IPS DF 4.7 (cell line): ENCODE data around the gene LYRM1.
"Not testable (repeated sequence)": the region's sequence is repeated elsewhere in the genome, so short reads cannot be mapped to it uniquely, and the experiment has no call there.

Source experiments
- DNase-seq: peaks from one replicate; pipeline ENCODE4 v3.0.0-alpha.2; 2013; ENCODE audit warnings: low spot score; ENCODE audit errors: extremely low read depth

The LYRM1 gene

GRCh38 chr16:20900299-20901067 lies at the start of gene LYRM1, which contains the start of gene DCUN1D3:
LYRM1 (plus strand) TSS chr16:20900771; CDS start chr16:20915556, 14,785 bp downstream.
DCUN1D3 (minus strand) TSS chr16:20900358; CDS start chr16:20862538, 37,820 bp downstream.
- peak; percentile 98 for DNase-seq

GRCh38 chr16:20850981-20851380 lies 49.6 kb upstream of the LYRM1 start:
- no peak for DNase-seq

GRCh38 chr16:20851601-20852000 lies 49.0 kb upstream of the LYRM1 start:
- DNase-seq = no peak

- DNase-seq = no peak
Observed at GRCh38 chr16:20853143-20853542, 47.4 kb upstream of the LYRM1 start.

- DNase-seq = no peak
Observed at GRCh38 chr16:20853981-20854620, 46.5 kb upstream of the LYRM1 start.

GRCh38 chr16:20854963-20855362 lies 45.6 kb upstream of the LYRM1 start:
- DNase-seq = no peak

GRCh38 chr16:20857281-20857680 lies 43.3 kb upstream of the LYRM1 start:
- DNase-seq = no peak

- no peak for DNase-seq
Observed at GRCh38 chr16:20859229-20859628, 41.3 kb upstream of the LYRM1 start.

GRCh38 chr16:20859699-20860098 lies 40.9 kb upstream of the LYRM1 start:
- DNase-seq = no peak

- no peak for DNase-seq
Observed at GRCh38 chr16:20860361-20860760, 40.2 kb upstream of the LYRM1 start.

GRCh38 chr16:20860995-20861394 lies 39.6 kb upstream of the LYRM1 start:
- not testable (repeated sequence) for DNase-seq

GRCh38 chr16:20862162-20862960 lies 38.2 kb upstream of the LYRM1 start:
- no peak for DNase-seq

GRCh38 chr16:20864376-20864775 lies 36.2 kb upstream of the LYRM1 start:
- not testable (repeated sequence) for DNase-seq

GRCh38 chr16:20865420-20866131 lies 35.0 kb upstream of the LYRM1 start:
- no peak for DNase-seq

GRCh38 chr16:20866145-20866772 lies 34.3 kb upstream of the LYRM1 start:
- DNase-seq = no peak

GRCh38 chr16:20866801-20867200 lies 33.8 kb upstream of the LYRM1 start:
- no peak for DNase-seq

GRCh38 chr16:20867585-20867984 lies 33.0 kb upstream of the LYRM1 start:
- DNase-seq = no peak

GRCh38 chr16:20868890-20869289 lies 31.7 kb upstream of the LYRM1 start:
- no peak for DNase-seq

GRCh38 chr16:20870122-20870820 lies 30.3 kb upstream of the LYRM1 start:
- DNase-seq = no peak

- no peak for DNase-seq
Observed at GRCh38 chr16:20871258-20871657, 29.3 kb upstream of the LYRM1 start.
